IMR-90 (cell line): ENCODE data around the gene CADM1. TPM values are rescaled to one million over a fixed set of nuclear protein-coding genes. Genes with fewer than 3 reads are reported as not detected.

ENCODE experiments used
- ATAC-seq: fragments of 200-7000 bp; cut with Tn5 transposase; 2 replicates; pipeline ENCODE4 v1.9.1; 2020; ENCODE audit warnings: low read depth, mild to moderate bottlenecking, moderate library complexity
- BruUV-seq: library from RNA; stranded (reverse); fragments of 400-500 nt; replicated peaks from 2 replicates; lab custom pipeline; 2021; lab: Mats Ljungman, UMichigan
- CTCF ChIA-PET: fragments of 300-600 bp; formaldehyde crosslinking; extraction: SDS; loops from one replicate; lab custom pipeline; 2021; ENCODE audit warnings: antibody characterized with exemption; lab: Yijun Ruan, JAX
- POLR2A ChIA-PET: fragments of 300-600 bp; sonication (Branson Sonifier 250); formaldehyde crosslinking; loops from one replicate; lab custom pipeline; 2022; ENCODE audit warnings: antibody characterized with exemption; ENCODE audit not compliant: unreplicated experiment; lab: Charles Lee
- DNase-seq: peaks from one replicate; pipeline ENCODE4 v3.0.0; 2013
- H2AFZ ChIP-seq: replicated peaks from 2 replicates; pipeline ENCODE3; 2013; ENCODE audit warnings: low read length, mild to moderate bottlenecking; ENCODE audit not compliant: poor library complexity
- H2AK5ac ChIP-seq: 2 replicates; pipeline ENCODE4 v1.6.1; 2013; ENCODE audit warnings: low read depth, low read length, inconsistent platforms
- H2AK9ac ChIP-seq: replicated peaks from 2 replicates; pipeline ENCODE3; 2013; ENCODE audit warnings: mild to moderate bottlenecking, low read depth, low read length, moderate library complexity; ENCODE audit not compliant: poor library complexity
- H2BK120ac ChIP-seq: 2 replicates; pipeline ENCODE4 v1.6.1; 2013; ENCODE audit warnings: low read depth, low read length, inconsistent platforms
- H2BK15ac ChIP-seq: 3 replicates; pipeline ENCODE4 v1.6.1; 2013; ENCODE audit warnings: low read depth, low read length, inconsistent platforms
- H2BK20ac ChIP-seq: 2 replicates; pipeline ENCODE4 v1.6.1; 2013; ENCODE audit warnings: low read depth, mild to moderate bottlenecking, inconsistent platforms, low read length, moderate library complexity
- H2BK5ac ChIP-seq: 2 replicates; pipeline ENCODE4 v1.6.1; 2013; ENCODE audit warnings: mild to moderate bottlenecking, low read depth, low read length, inconsistent platforms; ENCODE audit not compliant: poor library complexity, severe bottlenecking
- H3K14ac ChIP-seq: replicated peaks from 2 replicates; pipeline ENCODE4 v1.6.1; 2013; ENCODE audit warnings: low read depth, low read length, inconsistent platforms
- H3K18ac ChIP-seq: 2 replicates; pipeline ENCODE4 v1.6.1; 2013; ENCODE audit warnings: low read depth, low read length, control low read depth
- H3K23ac ChIP-seq: 2 replicates; pipeline ENCODE4 v1.6.1; 2013; ENCODE audit warnings: low read depth, low read length, inconsistent platforms
- H3K27ac ChIP-seq: 2 replicates; pipeline ENCODE4 v1.5.1; 2013; ENCODE audit warnings: mild to moderate bottlenecking, control low read depth, low read length; ENCODE audit not compliant: insufficient read depth
- H3K27me3 ChIP-seq: 2 replicates; pipeline ENCODE4 v1.6.1; 2013; ENCODE audit warnings: low read length; ENCODE audit not compliant: control insufficient read depth, insufficient read depth
- H3K36me3 ChIP-seq: 2 replicates; pipeline ENCODE4 v1.6.1; 2013; ENCODE audit warnings: low read length, mixed read lengths; ENCODE audit not compliant: control insufficient read depth, insufficient read depth
- H3K4ac ChIP-seq: 2 replicates; pipeline ENCODE4 v1.6.1; 2013; ENCODE audit warnings: low read depth, low read length, inconsistent platforms
- H3K4me1 ChIP-seq: 2 replicates; pipeline ENCODE4 v1.6.1; 2013; ENCODE audit warnings: low read length, mixed read lengths; ENCODE audit not compliant: control insufficient read depth, insufficient read depth
- H3K4me2 ChIP-seq: 2 replicates; pipeline ENCODE4 v1.6.1; 2013; ENCODE audit warnings: low read depth, mild to moderate bottlenecking, control low read depth, low read length, moderate library complexity
- H3K4me3 ChIP-seq: 2 replicates; pipeline ENCODE4 v1.5.1; 2013; ENCODE audit warnings: low read depth, mild to moderate bottlenecking, control low read depth, low read length, moderate library complexity; ENCODE audit not compliant: insufficient read depth
- H3K56ac ChIP-seq: 2 replicates; pipeline ENCODE4 v1.6.1; 2013; ENCODE audit warnings: low read length, inconsistent platforms; ENCODE audit not compliant: insufficient read depth; ENCODE audit errors: extremely low read depth
- H3K79me1 ChIP-seq, 2 experiments: 2 replicates each; pipeline ENCODE4 v1.6.1; 2013; ENCODE audit warnings: low read length in 2 of 2, inconsistent platforms in 1 of 2, low read depth in 1 of 2
- H3K9ac ChIP-seq: 2 replicates; pipeline ENCODE4 v1.6.1; 2013; ENCODE audit warnings: low read depth, low read length, control low read depth
- H3K9me1 ChIP-seq: 2 replicates; pipeline ENCODE4 v1.6.1; 2013; ENCODE audit warnings: low read length, inconsistent platforms; ENCODE audit not compliant: insufficient read depth
- H3K9me3 ChIP-seq: 2 replicates; pipeline ENCODE4 v1.6.1; 2013; ENCODE audit warnings: low read length; ENCODE audit not compliant: control insufficient read depth, insufficient read depth
- H4K20me1 ChIP-seq: 2 replicates; pipeline ENCODE4 v1.6.1; 2013; ENCODE audit warnings: low read length, inconsistent platforms; ENCODE audit not compliant: insufficient read depth
- H4K5ac ChIP-seq: 2 replicates; pipeline ENCODE4 v1.6.1; 2013; ENCODE audit warnings: mild to moderate bottlenecking, low read depth, low read length, control low read depth
- H4K8ac ChIP-seq, 2 experiments: 2 replicates each; pipeline ENCODE4 v1.6.1; 2013; ENCODE audit warnings: low read depth in 2 of 2, low read length in 2 of 2, control low read depth in 1 of 2, inconsistent platforms in 1 of 2
- H4K91ac ChIP-seq: 2 replicates; pipeline ENCODE4 v1.6.1; 2013; ENCODE audit warnings: low read depth, low read length, inconsistent platforms; ENCODE audit not compliant: insufficient read depth
- BHLHE40 ChIP-seq: fragments of 150-350 bp; IDR thresholded peaks from 2 replicates; pipeline ENCODE4 v1.6.1; 2016; ENCODE audit warnings: mild to moderate bottlenecking, low read depth, low read length
- CEBPB ChIP-seq: IDR thresholded peaks from 2 replicates; pipeline ENCODE4 v1.6.1; 2012; ENCODE audit warnings: low read depth, low read length, improper control_type of control experiment
- CHD1 ChIP-seq: IDR thresholded peaks from 2 replicates; pipeline ENCODE4 v1.6.1; 2012; ENCODE audit warnings: low read depth, low read length, improper control_type of control experiment
- ELK1 ChIP-seq: fragments of 150-350 bp; IDR thresholded peaks from 2 replicates; pipeline ENCODE4 v1.6.1; 2016; ENCODE audit warnings: low read depth, mild to moderate bottlenecking, low read length, moderate library complexity, borderline replicate concordance
- FOS ChIP-seq: fragments of 150-350 bp; IDR thresholded peaks from 2 replicates; pipeline ENCODE4 v1.6.1; 2016; ENCODE audit warnings: low read depth, low read length
- MAFK ChIP-seq: IDR thresholded peaks from 2 replicates; pipeline ENCODE4 v1.6.1; 2012; ENCODE audit warnings: low read depth, low read length, improper control_type of control experiment
- MAZ ChIP-seq: IDR thresholded peaks from 2 replicates; pipeline ENCODE4 v1.6.1; 2012; ENCODE audit warnings: low read depth, mild to moderate bottlenecking, low read length, improper control_type of control experiment, moderate library complexity, borderline replicate concordance
- MXI1 ChIP-seq: IDR thresholded peaks from 2 replicates; pipeline ENCODE4 v1.6.1; 2012; ENCODE audit warnings: low read depth, mild to moderate bottlenecking, low read length, moderate library complexity, borderline replicate concordance
- NFE2L2 ChIP-seq: fragments of 150-350 bp; IDR thresholded peaks from 2 replicates; pipeline ENCODE4 v1.6.1; 2016; ENCODE audit warnings: low read depth, mild to moderate bottlenecking, low read length
- POLR2A ChIP-seq: IDR thresholded peaks from 2 replicates; pipeline ENCODE4 v1.6.1; 2012; ENCODE audit warnings: mild to moderate bottlenecking, low read depth, low read length
- RCOR1 ChIP-seq: IDR thresholded peaks from 2 replicates; pipeline ENCODE4 v1.6.1; 2012; ENCODE audit warnings: mild to moderate bottlenecking, low read length, improper control_type of control experiment; ENCODE audit not compliant: insufficient replicate concordance
- RFX5 ChIP-seq: IDR thresholded peaks from 2 replicates; pipeline ENCODE4 v1.8.0; 2012; ENCODE audit warnings: low read depth, mild to moderate bottlenecking, low read length, moderate library complexity
- SMC3 ChIP-seq: fragments of 150-350 bp; IDR thresholded peaks from 2 replicates; pipeline ENCODE4 v1.6.1; 2016; ENCODE audit warnings: low read depth, mild to moderate bottlenecking, antibody characterized with exemption, low read length, moderate library complexity
- USF2 ChIP-seq: fragments of 150-350 bp; IDR thresholded peaks from 2 replicates; pipeline ENCODE4 v1.6.1; 2017; ENCODE audit warnings: mild to moderate bottlenecking, antibody characterized with exemption, low read length, low read depth
- WGBS, 2 experiments: methylation state at CpG; one replicate each; pipeline versions ENCODE4 v1.1.5 to v1.1.7; 2013; ENCODE audit warnings: missing lambda C conversion rate in 2 of 2; ENCODE audit not compliant: insufficient read length in 1 of 2; ENCODE audit errors: extremely low coverage in 2 of 2; 5-methylcytosine and 5-hydroxymethylcytosine counted together
- dilution Hi-C: fragments of 300-500 bp; cut with HindIII; formaldehyde crosslinking; loops from one replicate; pipeline ENCODE4 v1.14.3; 2018; ENCODE audit warnings: low sequenced_read_pairs; ENCODE audit not compliant: unreplicated experiment
- in situ Hi-C: fragments of 300-500 bp; cut with MboI; formaldehyde crosslinking; loops from 3 replicates; pipeline ENCODE4 v1.14.3; 2019; ENCODE audit warnings: low sequenced_read_pairs, inconsistent platforms, mixed read lengths
- intact Hi-C: fragments of 100-400 bp; cut with micrococcal nuclease; formaldehyde crosslinking; loops from 2 replicates; pipeline ENCODE4 v1.10.0; 2022
- polyA plus RNA-seq, 3 experiments: library from polyadenylated mRNA; depleted of rRNA; stranded (reverse); fragments of >200 nt; gene quantifications; 2 replicates each; pipeline ENCODE4 v1.2.3, GENCODE V29; 2012; ENCODE audit warnings: low replicate concordance in 1 of 3
- total RNA-seq: library from RNA; depleted of rRNA; stranded (reverse); fragments of >200 nt; gene quantifications from 2 replicates; pipeline ENCODE4 v1.2.3, GENCODE V29; 2012
- TF ChIP-seq, protein P1 (sequence below): conservative IDR thresholded peaks from 2 replicates; pipeline ENCODE4 v1.5.1; 2012; ENCODE audit warnings: mild to moderate bottlenecking, low read depth, low read length, improper control_type of control experiment

Gene CADM1
- total and polyA plus RNA-seq, 2 of the 4 experiments (the other 2 are of a cell fraction), result 28.8 to 77.1 TPM

DNA sequence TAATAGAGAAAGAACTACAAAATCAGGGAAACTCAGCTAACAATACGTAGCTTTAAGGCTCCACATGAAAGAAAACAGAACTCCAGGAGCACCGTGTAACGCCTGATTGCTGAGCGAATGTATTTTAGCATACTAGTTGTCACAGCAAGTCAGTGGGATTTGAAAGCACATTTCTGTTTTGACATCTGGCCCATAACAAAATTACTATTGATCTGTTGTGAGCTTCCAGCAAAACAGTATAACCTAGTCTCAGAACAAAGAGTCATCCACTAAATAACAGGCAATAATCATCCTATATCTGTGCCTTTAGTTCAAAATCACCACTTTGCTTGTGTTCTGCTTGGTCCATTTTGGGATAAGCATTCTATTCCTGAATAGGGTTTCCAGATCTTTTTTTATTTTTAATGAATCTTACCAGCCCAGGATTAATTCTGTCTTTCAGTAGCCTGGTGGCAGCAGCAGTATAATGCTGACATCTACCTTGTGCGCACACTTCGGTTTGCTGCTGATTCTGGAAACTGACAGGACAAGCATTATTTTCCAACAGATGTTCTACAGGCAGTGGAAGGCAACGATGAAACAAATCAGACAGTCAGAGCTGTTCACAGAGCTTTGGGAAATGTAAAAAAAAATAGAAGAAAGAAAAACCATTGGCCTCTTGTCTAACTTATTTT, 66.2 kb downstream of the CADM1 start:
- Histone ChIP-seq H3K56ac (no peak overlapping the region), H3K14ac (no peak overlapping the region), H3K9me3 (no peaks in the 10 kb centered on the region), H3K4me3 (no peak overlapping the region), H3K23ac (no peak overlapping the region), H3K36me3 (no peaks in the 10 kb centered on the region), H2AFZ (no peak overlapping the region), H2BK20ac (no peak overlapping the region), H3K4me1 (0 out of 2 replicates have a peak, but pooled peaks cover 2% of the 10 kb centered on the region), H4K5ac (no peak overlapping the region), H2BK120ac (no peak overlapping the region), H2AK5ac (no peak overlapping the region), H2AK9ac (no peak overlapping the region), H3K4me2 (no peak overlapping the region), H2BK5ac (no peak overlapping the region), H3K79me1 (peaks cover 0 to 8% of the 10 kb centered on the region in 2 experiments; a peak in 1 of 4 replicates), H4K20me1 (no peaks in the 10 kb centered on the region), H3K27me3 (no peaks in the 10 kb centered on the region), H2BK15ac (no peak overlapping the region), H3K27ac (no peak overlapping the region), H3K4ac (no peak overlapping the region), H4K91ac (no peak overlapping the region), H3K9ac (no peak overlapping the region), H3K18ac (peak overlapping the region; percentile 50; the same call in 1 of the 2 replicates), H3K9me1 (no peaks in the 10 kb centered on the region; the same call in 1 of the 2 replicates), H4K8ac (no peak overlapping the region)
- WGBS, 2 experiments, result 94% methylated on average over 3 of the region's 7 CpGs; no CpG with 5 or more reads in 1 of the 2 experiments
- in situ Hi-C loops, result no loop called here
- DNase-seq, result no peak
- CTCF ChIA-PET, result interaction anchor here (0.6 kb wide), 2 partner anchors 367 to 1551 kb away, joined by 3 to 4 read pairs; no protein-coding TSS in a partner anchor
- no TSS peak for BruUV-seq
- no peak for ATAC-seq
- dilution Hi-C loops, result no loop called here
- intact Hi-C loops, result no loop called here
- POLR2A ChIA-PET, result no interaction called here
- TF ChIP-seq RCOR1, result no peak
- TF ChIP-seq MAFK, result no peak
- no peak for TF ChIP-seq MAZ
- no peak for TF ChIP-seq USF2
- no peak for TF ChIP-seq SMC3
- TF ChIP-seq CEBPB, result no peak
- TF ChIP-seq BHLHE40, result no peak
- TF ChIP-seq RFX5, result no peak
- TF ChIP-seq NFE2L2, result no peak
- no peak for TF ChIP-seq POLR2A
- no peak for TF ChIP-seq CHD1
- no peak for TF ChIP-seq FOS
- TF ChIP-seq, protein P1, sequence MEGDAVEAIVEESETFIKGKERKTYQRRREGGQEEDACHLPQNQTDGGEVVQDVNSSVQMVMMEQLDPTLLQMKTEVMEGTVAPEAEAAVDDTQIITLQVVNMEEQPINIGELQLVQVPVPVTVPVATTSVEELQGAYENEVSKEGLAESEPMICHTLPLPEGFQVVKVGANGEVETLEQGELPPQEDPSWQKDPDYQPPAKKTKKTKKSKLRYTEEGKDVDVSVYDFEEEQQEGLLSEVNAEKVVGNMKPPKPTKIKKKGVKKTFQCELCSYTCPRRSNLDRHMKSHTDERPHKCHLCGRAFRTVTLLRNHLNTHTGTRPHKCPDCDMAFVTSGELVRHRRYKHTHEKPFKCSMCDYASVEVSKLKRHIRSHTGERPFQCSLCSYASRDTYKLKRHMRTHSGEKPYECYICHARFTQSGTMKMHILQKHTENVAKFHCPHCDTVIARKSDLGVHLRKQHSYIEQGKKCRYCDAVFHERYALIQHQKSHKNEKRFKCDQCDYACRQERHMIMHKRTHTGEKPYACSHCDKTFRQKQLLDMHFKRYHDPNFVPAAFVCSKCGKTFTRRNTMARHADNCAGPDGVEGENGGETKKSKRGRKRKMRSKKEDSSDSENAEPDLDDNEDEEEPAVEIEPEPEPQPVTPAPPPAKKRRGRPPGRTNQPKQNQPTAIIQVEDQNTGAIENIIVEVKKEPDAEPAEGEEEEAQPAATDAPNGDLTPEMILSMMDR, result no peak
- no peak for TF ChIP-seq MXI1
- TF ChIP-seq ELK1, result no peak
